HUES64 (cell line): ENCODE measurements around the gene PHACTR1.

ENCODE experiments used
- H3K27ac ChIP-seq: 2 replicates; pipeline ENCODE4 v1.7.0; 2013; ENCODE audit warnings: low read depth, low read length, inconsistent platforms
- H3K27me3 ChIP-seq: 2 replicates; pipeline ENCODE4 v1.6.1; 2013; ENCODE audit warnings: mild to moderate bottlenecking, low read length; ENCODE audit not compliant: insufficient read depth
- H3K36me3 ChIP-seq: 2 replicates; pipeline ENCODE4 v1.6.1; 2013; ENCODE audit warnings: mild to moderate bottlenecking, low read length; ENCODE audit not compliant: insufficient read depth
- H3K4me1 ChIP-seq: 2 replicates; pipeline ENCODE4 v1.6.1; 2013; ENCODE audit warnings: mild to moderate bottlenecking, low read length, moderate library complexity; ENCODE audit not compliant: insufficient read depth
- H3K4me3 ChIP-seq: 2 replicates; pipeline ENCODE4 v1.5.1; 2013; ENCODE audit warnings: mild to moderate bottlenecking, low read length, moderate library complexity
- H3K9ac ChIP-seq: 2 replicates; pipeline ENCODE4 v1.6.1; 2013; ENCODE audit warnings: mild to moderate bottlenecking, low read depth, low read length
- H3K9me3 ChIP-seq: 2 replicates; pipeline ENCODE4 v1.6.1; 2013; ENCODE audit warnings: low read depth, low read length; ENCODE audit not compliant: insufficient read depth
- WGBS: fragments of 150-250, 120-280 bp; methylation state at CpG from one replicate; pipeline ENCODE4 v1.1.7; 2013; ENCODE audit warnings: missing lambda C conversion rate; 5-methylcytosine and 5-hydroxymethylcytosine counted together

PHACTR1 gene

GRCh38 chr6:13048113-13048512 is 331.5 kb downstream of the PHACTR1 start:
- H3K4me1 ChIP-seq = no peaks in the 10 kb centered on the region
- H3K36me3 ChIP-seq = no peaks in the 10 kb centered on the region
- H3K4me3 ChIP-seq = no peak overlapping the region
- 82% methylated on average over 2 of the region's 2 CpGs for WGBS
- no peaks in the 10 kb centered on the region for H3K27me3 ChIP-seq
- no peak overlapping the region for H3K9ac ChIP-seq
- H3K27ac ChIP-seq = no peak overlapping the region
- no peaks in the 10 kb centered on the region for H3K9me3 ChIP-seq

GRCh38 chr6:13049666-13050254 is 333.2 kb downstream of the PHACTR1 start:
- Histone ChIP-seq H3K27me3 (no peaks in the 10 kb centered on the region), H3K4me3 (no peak overlapping the region), H3K36me3 (no peaks in the 10 kb centered on the region), H3K9me3 (no peaks in the 10 kb centered on the region), H3K27ac (no peak overlapping the region), H3K9ac (no peak overlapping the region), H3K4me1 (no peaks in the 10 kb centered on the region)

GRCh38 chr6:13053006-13053461 is 336.5 kb downstream of the PHACTR1 start:
- no peaks in the 10 kb centered on the region for H3K4me1 ChIP-seq
- no peaks in the 10 kb centered on the region for H3K27me3 ChIP-seq
- no peak overlapping the region for H3K4me3 ChIP-seq
- no peaks in the 10 kb centered on the region for H3K36me3 ChIP-seq
- no peak overlapping the region for H3K27ac ChIP-seq
- 93% methylated on average over 9 of the region's 9 CpGs for WGBS
- no peak overlapping the region for H3K9ac ChIP-seq
- H3K9me3 ChIP-seq = no peaks in the 10 kb centered on the region

- no peaks in the 10 kb centered on the region for H3K9me3 ChIP-seq
- WGBS = 93% methylated on average over 3 of the region's 3 CpGs
- H3K27me3 ChIP-seq = no peaks in the 10 kb centered on the region
- no peaks in the 10 kb centered on the region for H3K4me1 ChIP-seq
- no peak overlapping the region for H3K4me3 ChIP-seq
- no peak overlapping the region for H3K9ac ChIP-seq
- H3K36me3 ChIP-seq = no peaks in the 10 kb centered on the region
- no peak overlapping the region for H3K27ac ChIP-seq
Measured at GRCh38 chr6:13058051-13058450, 341.5 kb downstream of the PHACTR1 start.

GRCh38 chr6:13059026-13059425 is 342.5 kb downstream of the PHACTR1 start:
- H3K4me1 ChIP-seq = no peaks in the 10 kb centered on the region
- WGBS = 92% methylated on average over 1 of the region's 1 CpG
- H3K27ac ChIP-seq = no peak overlapping the region
- no peaks in the 10 kb centered on the region for H3K27me3 ChIP-seq
- H3K4me3 ChIP-seq = no peak overlapping the region
- H3K36me3 ChIP-seq = no peaks in the 10 kb centered on the region
- no peaks in the 10 kb centered on the region for H3K9me3 ChIP-seq
- no peak overlapping the region for H3K9ac ChIP-seq

GRCh38 chr6:13063300-13063918 is 346.8 kb downstream of the PHACTR1 start:
- WGBS = 91% methylated on average over 3 of the region's 3 CpGs
- H3K36me3 ChIP-seq = no peaks in the 10 kb centered on the region
- H3K4me3 ChIP-seq = no peak overlapping the region
- no peaks in the 10 kb centered on the region for H3K27me3 ChIP-seq
- H3K27ac ChIP-seq = no peak overlapping the region
- no peaks in the 10 kb centered on the region for H3K4me1 ChIP-seq
- no peak overlapping the region for H3K9ac ChIP-seq
- H3K9me3 ChIP-seq = no peaks in the 10 kb centered on the region

GRCh38 chr6:13065581-13065980 is 349.0 kb downstream of the PHACTR1 start:
- H3K27me3 ChIP-seq = no peaks in the 10 kb centered on the region
- H3K9me3 ChIP-seq = no peaks in the 10 kb centered on the region
- no peaks in the 10 kb centered on the region for H3K36me3 ChIP-seq
- 88% methylated on average over 1 of the region's 1 CpG for WGBS
- H3K4me1 ChIP-seq = no peaks in the 10 kb centered on the region
- no peak overlapping the region for H3K9ac ChIP-seq
- no peak overlapping the region for H3K4me3 ChIP-seq
- H3K27ac ChIP-seq = no peak overlapping the region

GRCh38 chr6:13066050-13066449 is 349.5 kb downstream of the PHACTR1 start:
- no peak overlapping the region for H3K4me3 ChIP-seq
- H3K9ac ChIP-seq = no peak overlapping the region
- 96% methylated on average over 4 of the region's 4 CpGs for WGBS
- H3K4me1 ChIP-seq = no peaks in the 10 kb centered on the region
- no peaks in the 10 kb centered on the region for H3K27me3 ChIP-seq
- H3K27ac ChIP-seq = no peak overlapping the region
- no peaks in the 10 kb centered on the region for H3K36me3 ChIP-seq
- no peaks in the 10 kb centered on the region for H3K9me3 ChIP-seq

- WGBS = 100% methylated on average over 1 of the region's 1 CpG
Measured at GRCh38 chr6:13066820-13067219, 350.3 kb downstream of the PHACTR1 start.

GRCh38 chr6:13068586-13069210 is 352.1 kb downstream of the PHACTR1 start:
- H3K4me1 ChIP-seq = no peaks in the 10 kb centered on the region
- no peaks in the 10 kb centered on the region for H3K36me3 ChIP-seq
- no peak overlapping the region for H3K27ac ChIP-seq
- H3K27me3 ChIP-seq = no peaks in the 10 kb centered on the region
- 91% methylated on average over 12 of the region's 12 CpGs for WGBS
- no peaks in the 10 kb centered on the region for H3K9me3 ChIP-seq
- H3K9ac ChIP-seq = no peak overlapping the region
- H3K4me3 ChIP-seq = no peak overlapping the region

More at GRCh38 chr6:13066820-13067219, 350.3 kb downstream of the PHACTR1 start:
- no peaks in the 10 kb centered on the region for H3K4me1 ChIP-seq
- H3K9me3 ChIP-seq = no peaks in the 10 kb centered on the region
- no peak overlapping the region for H3K27ac ChIP-seq
- no peaks in the 10 kb centered on the region for H3K36me3 ChIP-seq
- no peak overlapping the region for H3K4me3 ChIP-seq
- no peak overlapping the region for H3K9ac ChIP-seq
- no peaks in the 10 kb centered on the region for H3K27me3 ChIP-seq

- WGBS = 85% methylated on average over 6 of the region's 6 CpGs
- Histone ChIP-seq H3K9me3 (no peaks in the 10 kb centered on the region), H3K27me3 (no peaks in the 10 kb centered on the region), H3K9ac (no peak overlapping the region), H3K36me3 (no peaks in the 10 kb centered on the region), H3K27ac (no peak overlapping the region), H3K4me3 (no peak overlapping the region), H3K4me1 (peaks cover 10% of the 10 kb centered on the region; the same call in 1 of the 2 replicates)
Measured at GRCh38 chr6:13071550-13072345, 355.2 kb downstream of the PHACTR1 start.
